Astrocyte (in vitro differentiated cells and primary cell): Measurements from ENCODE around the gene NCAM1.

ENCODE experiments used
- CTCF ChIP-seq: IDR thresholded peaks from 2 replicates; pipeline ENCODE4 v1.5.1; 2011; ENCODE audit warnings: low read depth, mild to moderate bottlenecking, inconsistent platforms, low read length, moderate library complexity; ENCODE audit not compliant: insufficient read depth
- EZH2 ChIP-seq: IDR thresholded peaks from 2 replicates; pipeline ENCODE4 v1.6.1; 2012; ENCODE audit warnings: mild to moderate bottlenecking, low read length, inconsistent platforms; ENCODE audit not compliant: insufficient read depth

GRCh38 chr11:113248702-113249490, 287.7 kb downstream of the NCAM1 start:
- TF ChIP-seq CTCF, result no peak
- no peak for TF ChIP-seq EZH2
